NCI-H460 (cell line): Measurements from ENCODE around the gene ANP32B. TPM values are rescaled to one million over a fixed set of nuclear protein-coding genes. Genes with fewer than 3 reads are reported as not detected.

Experiments used
- DNase-seq: peaks from one replicate; pipeline ENCODE4 v3.0.0-alpha.2; 2016; ENCODE audit warnings: low read depth; ENCODE audit errors: extremely low read depth
- small RNA-seq, 2 experiments: library from RNA; depleted of rRNA; stranded (forward); fragments of <200 nt; gene quantifications; one replicate each; pipeline ENCODE3, GENCODE V24; 2014
- total RNA-seq: library from RNA; depleted of rRNA; stranded (reverse); fragments of >200 nt; shearing (Covaris generic); gene quantifications from 2 replicates; pipeline ENCODE4 v1.2.3, GENCODE V29; 2014; rRNA removed

Gene ANP32B
- total RNA-seq, 1 experiment from 2014 or later: 34.6 TPM

- peak; percentile 5 for DNase-seq
Measured at GRCh38 chr9:98057138-98057799, 74.1 kb downstream of the ANP32B start.

- no peak for DNase-seq
Measured at GRCh38 chr9:98062161-98062560, 79.0 kb downstream of the ANP32B start.

GRCh38 chr9:98064623-98065392, 81.7 kb downstream of the ANP32B start:
- no peak for DNase-seq

Small RNAs within 50 kb of the gene (small RNA-seq; reads per million reads assigned to genes)
- 0 reads per million in 2 experiments for gene RNU6-918P

Other genes starting within 250 kb of the ANP32B start
- gene FOXE1, start 130.1 kb upstream of the ANP32B start, total RNA-seq: 0.05 and 0.26 TPM in 2 replicates
- gene TRMO, start 60.8 kb upstream of the ANP32B start, total RNA-seq: 19.6 and 21.8 TPM in 2 replicates
- not detected in 2 replicates for gene HEMGN, start 45.2 kb upstream of the ANP32B start, total RNA-seq
- gene NANS, start 73.4 kb downstream of the ANP32B start, total RNA-seq: 75.5 and 80.8 TPM in 2 replicates
- gene TRIM14, start 135.9 kb downstream of the ANP32B start, total RNA-seq: 8.9 and 10.4 TPM in 2 replicates
- gene CORO2A, start 209.3 kb downstream of the ANP32B start, total RNA-seq: 0.69 and 0.92 TPM in 2 replicates